HepG2 (cell line): ENCODE results near the gene IQSEC1. TPM values are rescaled to one million over a fixed set of nuclear protein-coding genes. Genes with fewer than 3 reads are reported as not detected.

ENCODE experiments used
- ATAC-seq: fragments of 200-7000 bp; cut with Tn5 transposase; 3 replicates; pipeline ENCODE4 v1.9.1; 2020; ENCODE audit warnings: mild to moderate bottlenecking, moderate library complexity
- BruUV-seq: library from RNA; stranded (reverse); fragments of 400-500 nt; replicated peaks from 2 replicates; lab custom pipeline; 2021; lab: Mats Ljungman, UMichigan
- CTCF ChIA-PET: fragments of 300-600 bp; formaldehyde crosslinking; extraction: SDS; loops from one replicate; lab custom pipeline; 2021; ENCODE audit warnings: low total read pairs, inconsistent platforms, low intra/inter-chr PET ratio; lab: Yijun Ruan, JAX
- POLR2A ChIA-PET: fragments of 350-600 bp; sonication (Branson Sonifier 250); formaldehyde crosslinking; loops from one replicate; lab custom pipeline; 2020; ENCODE audit warnings: antibody characterized with exemption, inconsistent platforms; lab: Yijun Ruan, JAX
- DNase-seq: peaks from one replicate; pipeline ENCODE4 v3.0.0-alpha.2; 2015; ENCODE audit warnings: low spot score
- FAIRE-seq: peaks from 3 replicates; lab custom pipeline; 2011; peaks lifted over from hg19 to GRCh38; lab: Jason Lieb, UNC
- H2AFZ ChIP-seq: one replicate; pipeline ENCODE4 v1.6.1; 2011; ENCODE audit warnings: low read length, inconsistent platforms
- H3K27ac ChIP-seq: fragments of 300-600 bp; 3 replicates; pipeline ENCODE4 v1.8.0; 2011; ENCODE audit warnings: mixed run types, mild to moderate bottlenecking, mixed read lengths, low read length, inconsistent platforms; ENCODE audit not compliant: insufficient read depth; ENCODE audit errors: extremely low read length
- H3K27me3 ChIP-seq, 2 experiments: fragments of 200-600 bp in 1 of 2; 2 replicates in 1 of 2; 3 replicates in 1 of 2; pipeline versions ENCODE4 v1.6.0 to v1.8.0; 2011; ENCODE audit warnings: low read length in 2 of 2, mild to moderate bottlenecking in 2 of 2, moderate library complexity in 2 of 2, inconsistent platforms in 1 of 2; ENCODE audit not compliant: insufficient read depth in 2 of 2, control insufficient read depth in 1 of 2
- H3K36me3 ChIP-seq, 2 experiments: fragments of 200-600 bp in 1 of 2; replicated peaks in 1 of 2; 2 replicates in 1 of 2; 3 replicates in 1 of 2; pipeline versions ENCODE4 v1.5.1 to v1.8.0; 2011; ENCODE audit warnings: low read length in 2 of 2, inconsistent platforms in 1 of 2; ENCODE audit not compliant: insufficient read depth in 2 of 2, control insufficient read depth in 1 of 2
- H3K4me1 ChIP-seq: 2 replicates; pipeline ENCODE4 v1.5.1; 2012; ENCODE audit warnings: low read length, inconsistent platforms; ENCODE audit not compliant: insufficient read depth
- H3K4me2 ChIP-seq: 2 replicates; pipeline ENCODE4 v1.6.0; 2011; ENCODE audit warnings: low read depth, low read length, inconsistent platforms
- H3K4me3 ChIP-seq, 3 experiments: fragments of 200-600 bp in 1 of 3; sonication (generic), shearing (Covaris generic) in 1 of 3; replicated peaks in 1 of 3; 2 replicates each; pipeline ENCODE4 v1.5.1; 2011 to 2016; ENCODE audit warnings: low read length in 3 of 3, inconsistent platforms in 2 of 3, low read depth in 2 of 3, mild to moderate bottlenecking in 2 of 3, control low read depth in 1 of 3, mixed read lengths in 1 of 3; ENCODE audit not compliant: insufficient read depth in 1 of 3
- H3K79me2 ChIP-seq: one replicate; pipeline ENCODE4 v1.6.1; 2011; ENCODE audit warnings: low read length, inconsistent platforms; ENCODE audit not compliant: insufficient read depth
- H3K9ac ChIP-seq: 2 replicates; pipeline ENCODE4 v1.6.0; 2011; ENCODE audit warnings: mild to moderate bottlenecking, low read depth, low read length, inconsistent platforms; ENCODE audit not compliant: insufficient read depth
- H3K9me3 ChIP-seq: 2 replicates; pipeline ENCODE4 v1.5.1; 2012; ENCODE audit warnings: mild to moderate bottlenecking, low read length
- H4K20me1 ChIP-seq: 2 replicates; pipeline ENCODE4 v1.6.0; 2011; ENCODE audit warnings: inconsistent platforms, mild to moderate bottlenecking, low read length, moderate library complexity; ENCODE audit not compliant: insufficient read depth
- ARNT ChIP-seq: fragments of 450-650 bp; IDR thresholded peaks from 2 replicates; pipeline ENCODE4 v1.6.1; 2017
- EED ChIP-seq: sonication (generic); formaldehyde crosslinking; IDR thresholded peaks from 2 replicates; pipeline ENCODE4 v1.5.0; 2020; ENCODE audit warnings: mild to moderate bottlenecking, missing genetic modification reagents
- GTF2F1 ChIP-seq: fragments of 150-350 bp; IDR thresholded peaks from 2 replicates; pipeline ENCODE4 v1.6.1; 2014; ENCODE audit warnings: low read length
- KAT7 ChIP-seq: IDR thresholded peaks from 2 replicates; pipeline ENCODE4 v1.6.1; 2018; ENCODE audit warnings: borderline replicate concordance, missing compliant biosample characterization
- NONO ChIP-seq, 2 experiments: fragments of 450-650 bp in 1 of 2; sonication (generic) in 1 of 2; formaldehyde crosslinking in 1 of 2; IDR thresholded peaks in 1 of 2; conservative IDR thresholded peaks in 1 of 2; 2 replicates each; pipeline versions ENCODE4 v1.6.1 to v1.8.0; 2017 to 2022; ENCODE audit warnings: mild to moderate bottlenecking in 1 of 2, missing genetic modification reagents in 1 of 2, moderate library complexity in 1 of 2
- RAD21 ChIP-seq: fragments of 450-650 bp; formaldehyde crosslinking; IDR thresholded peaks from 2 replicates; pipeline ENCODE4 v1.5.0; 2020; ENCODE audit warnings: mild to moderate bottlenecking
- SIX4 ChIP-seq: sonication (generic); formaldehyde crosslinking; IDR thresholded peaks from 2 replicates; pipeline ENCODE4 v1.4.0; 2020; ENCODE audit warnings: missing genetic modification reagents
- SOX5 ChIP-seq: IDR thresholded peaks from 2 replicates; pipeline ENCODE4 v1.6.1; 2016; ENCODE audit warnings: borderline replicate concordance
- TBL1XR1 ChIP-seq: fragments of 150-350 bp; IDR thresholded peaks from 2 replicates; pipeline ENCODE4 v1.6.1; 2014; ENCODE audit warnings: borderline replicate concordance, low read length; ENCODE audit not compliant: partially characterized antibody
- TGIF2 ChIP-seq: IDR thresholded peaks from 2 replicates; pipeline ENCODE4 v1.6.1; 2016; ENCODE audit warnings: control low read depth, missing compliant biosample characterization
- TP53 ChIP-seq: sonication (generic); formaldehyde crosslinking; conservative IDR thresholded peaks from 2 replicates; pipeline ENCODE4 v1.4.0; 2020; ENCODE audit warnings: missing genetic modification reagents
- ZFP82 ChIP-seq: sonication (generic); formaldehyde crosslinking; IDR thresholded peaks from 2 replicates; pipeline ENCODE4 v1.5.1; 2020; ENCODE audit warnings: mild to moderate bottlenecking, missing genetic modification reagents, borderline replicate concordance
- ZKSCAN1 ChIP-seq: fragments of 150-350 bp; IDR thresholded peaks from 2 replicates; pipeline ENCODE4 v1.6.1; 2014; ENCODE audit warnings: low read length
- ZNF556 ChIP-seq: sonication (generic); formaldehyde crosslinking; IDR thresholded peaks from 2 replicates; pipeline ENCODE4 v1.4.0; 2020; ENCODE audit warnings: mild to moderate bottlenecking, missing genetic modification reagents, borderline replicate concordance
- WGBS: methylation state at CpG from one replicate; pipeline ENCODE4 v1.1.6; 2017; ENCODE audit warnings: low lambda C conversion rate; 5-methylcytosine and 5-hydroxymethylcytosine counted together
- in situ Hi-C: cut with HindIII; loops from 2 replicates; pipeline ENCODE4 v1.10.0; 2017; ENCODE audit warnings: low pct_unique_long_range_greater_than_20kb; ENCODE audit not compliant: extremely low pct_ligation_motif_present
- intact Hi-C: fragments of 100-400 bp; cut with micrococcal nuclease; formaldehyde crosslinking; loops from one replicate; pipeline ENCODE4 v1.10.0; 2022; ENCODE audit not compliant: unreplicated experiment
- polyA plus RNA-seq, 8 experiments: library from polyadenylated mRNA; depleted of rRNA in 3 of 8; stranded (reverse) in 7 of 8; unstranded in 1 of 8; fragments of >200 nt; fragmentation: Illumina TruSeq in 4 of 8; extraction: Trizol in 4 of 8; gene quantifications; 2 replicates each; pipeline versions ENCODE4 v1.2.1 to v1.2.3, GENCODE V29; 2011 to 2016; ENCODE audit warnings: low read depth in 4 of 8, missing spikeins in 1 of 8, mixed read lengths in 1 of 8; ENCODE audit not compliant: insufficient read depth in 1 of 8
- total RNA-seq, 5 experiments: library from RNA; depleted of rRNA; stranded (reverse); fragments of >200 nt; fragmentation: Illumina TruSeq; extraction: Trizol; gene quantifications; 2 replicates each; pipeline ENCODE4 v1.2.3, GENCODE V29; 2016; ENCODE audit warnings: low read depth in 1 of 5

Gene IQSEC1
- total and polyA plus RNA-seq, 2 of the 13 experiments (the other 11 are each of a cell fraction or from before 2014, with no cell fraction given): 17.4 to 20.2 TPM

DNA sequence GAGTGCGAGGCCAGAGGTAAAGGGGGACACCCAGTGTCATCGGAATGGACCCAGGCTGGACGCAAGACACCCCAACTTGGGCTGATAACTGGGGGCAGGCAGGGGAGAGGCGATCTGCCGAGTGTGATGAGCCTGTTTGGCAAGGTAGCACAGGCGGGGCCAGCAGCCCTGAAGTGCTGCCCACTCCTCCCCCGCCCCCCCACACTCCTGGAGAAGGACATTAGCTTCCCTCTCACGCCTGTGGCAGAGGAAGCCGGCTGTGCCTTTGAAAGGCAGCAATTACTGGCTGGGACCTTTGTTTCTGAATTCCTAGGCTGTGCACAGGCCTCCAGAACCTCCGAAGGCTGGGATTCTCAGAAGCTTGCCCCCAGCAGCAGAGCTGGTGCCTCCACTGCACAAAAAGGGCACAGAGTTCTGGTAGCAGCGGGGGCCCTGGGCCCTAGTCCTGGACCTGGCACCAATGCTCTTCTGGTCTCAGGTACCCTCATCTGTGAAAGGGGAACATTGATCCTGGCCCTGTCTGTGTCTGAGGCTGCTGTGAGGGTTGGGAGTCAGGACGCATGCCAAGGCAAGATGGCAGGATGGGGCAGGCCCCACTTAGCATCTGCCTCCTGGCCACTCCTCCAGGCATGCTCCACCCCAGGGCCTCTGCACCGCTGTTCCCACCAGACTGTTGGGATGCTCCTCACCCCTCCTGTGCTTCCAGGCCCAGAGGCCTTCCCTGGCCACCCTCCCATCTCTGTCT, 28.6 kb downstream of the IQSEC1 start:
- H3K9me3 ChIP-seq: no peaks in the 10 kb centered on the region
- H3K36me3 ChIP-seq: no peaks in the 10 kb centered on the region; a peak in 1 of 5 replicates
- no TSS peak for BruUV-seq
- no peaks in the 10 kb centered on the region; a peak in 1 of 5 replicates for H3K27me3 ChIP-seq
- intact Hi-C loops: no loop called here
- no peak overlapping the region for H3K27ac ChIP-seq
- POLR2A ChIA-PET: no interaction called here
- TF ChIP-seq SIX4 (CRISPR knock-in tag) (no peak), KAT7 (CRISPR knock-in tag) (no peak), TGIF2 (CRISPR knock-in tag) (no peak), ZKSCAN1 (no peak), RAD21 (CRISPR knock-in tag) (no peak), ZFP82 (CRISPR knock-in tag) (no peak), ZNF556 (no peak), NONO (IDR thresholded peaks at IDR 0.05) (no peak), NONO (CRISPR knock-in tag; conservative IDR thresholded peaks at IDR 0.05) (no peak), GTF2F1 (no peak), ARNT (no peak), SOX5 (no peak), EED (CRISPR knock-in tag) (no peak), TBL1XR1 (no peak), TP53 (CRISPR knock-in tag) (no peak)
- no peak for FAIRE-seq
- H3K79me2 ChIP-seq: no peaks in the 10 kb centered on the region
- ATAC-seq: no peak
- H3K4me2 ChIP-seq: no peak overlapping the region
- H3K9ac ChIP-seq: no peak overlapping the region
- no peaks in the 10 kb centered on the region for H3K4me1 ChIP-seq
- in situ Hi-C loops: no loop called here
- no peak overlapping the region for H3K4me3 ChIP-seq
- no peaks in the 10 kb centered on the region for H4K20me1 ChIP-seq
- no peak for DNase-seq
- WGBS: 95% methylated on average over 9 of the region's 13 CpGs
- CTCF ChIA-PET: no interaction called here
- no peak overlapping the region for H2AFZ ChIP-seq
